Kidney (tissue), 14 donors: ENCODE measurements around the gene C4B. TPM values are rescaled to one million over a fixed set of nuclear protein-coding genes. Genes with fewer than 3 reads are reported as not detected.
A peak's percentile ranks its signal among the peaks of the same experiment; 100 is the strongest.
"Not testable (repeated sequence)": the region's sequence is repeated elsewhere in the genome, so short reads cannot be mapped to it uniquely, and the experiment has no call there.

Experiments used
- DNase-seq, 5 donors: peaks; one replicate each; pipeline ENCODE4 v3.0.0-alpha.2; 2013 to 2020
- FAIRE-seq: peaks from 2 replicates; lab custom pipeline; 2012; peaks lifted over from hg19 to GRCh38; lab: Jason Lieb, UNC
- H3K27ac ChIP-seq, 2 donors: one replicate each; pipeline ENCODE4 v1.7.0; 2013; ENCODE audit warnings: low read depth in 2 of 2, low read length in 2 of 2, inconsistent platforms in 1 of 2
- H3K27me3 ChIP-seq: one replicate; pipeline ENCODE4 v1.7.1; 2013; ENCODE audit warnings: low read length, inconsistent platforms; ENCODE audit not compliant: control insufficient read depth, insufficient read depth
- H3K36me3 ChIP-seq, 3 donors: one replicate each; pipeline versions ENCODE4 v1.7.0 to v1.7.1; 2013; ENCODE audit warnings: low read length in 3 of 3, control low read depth in 1 of 3, inconsistent platforms in 1 of 3; ENCODE audit not compliant: insufficient read depth in 3 of 3, control insufficient read depth in 2 of 3
- H3K4me1 ChIP-seq, 3 donors: one replicate each; pipeline versions ENCODE4 v1.7.0 to v1.7.1; 2013; ENCODE audit warnings: low read length in 3 of 3, inconsistent platforms in 1 of 3, low read depth in 1 of 3; ENCODE audit not compliant: control insufficient read depth in 2 of 3, insufficient read depth in 2 of 3
- H3K4me3 ChIP-seq, 3 donors: one replicate each; pipeline versions ENCODE4 v1.7.0 to v1.8.1; 2013; ENCODE audit warnings: low read length in 3 of 3, control low read depth in 1 of 3, inconsistent platforms in 1 of 3
- H3K9ac ChIP-seq, 3 donors: one replicate each; pipeline versions ENCODE4 v1.7.0 to v1.7.1; 2013; ENCODE audit warnings: low read length in 3 of 3, control low read depth in 1 of 3, inconsistent platforms in 1 of 3
- H3K9me3 ChIP-seq, 3 donors: one replicate each; pipeline versions ENCODE4 v1.7.0 to v1.7.1; 2013; ENCODE audit warnings: low read length in 3 of 3, control low read depth in 1 of 3, inconsistent platforms in 1 of 3; ENCODE audit not compliant: control insufficient read depth in 2 of 3, insufficient read depth in 1 of 3
- CTCF ChIP-seq: IDR thresholded peaks from 3 replicates; pipeline ENCODE4 v1.5.1; 2012; ENCODE audit warnings: mild to moderate bottlenecking, moderate library complexity, borderline replicate concordance; ENCODE audit not compliant: insufficient read depth; ENCODE audit errors: extremely low read depth
- intact Hi-C: fragments of 100-400 bp; cut with DNase I; formaldehyde crosslinking; loops from one replicate; pipeline ENCODE4 v1.11.1; 2022
- polyA plus RNA-seq: library from polyadenylated mRNA; stranded (reverse); fragments of 350-450 nt; fragmentation: Illumina TruSeq; extraction: RNeasy Lipid Tissue Mini Kit (QIAGEN cat#74804); gene quantifications from one replicate; pipeline ENCODE4 v1.2.3, GENCODE V29; 2014; ENCODE audit warnings: low read depth, low replicate concordance; ENCODE audit not compliant: insufficient read depth
- total RNA-seq: library from RNA; stranded (reverse); fragmentation: NEBNext Ultra II Directional; extraction: Animal tissue kit (Norgen Biotek cat#: 25700); gene quantifications from one replicate; pipeline ENCODE4 v1.2.1, GENCODE V29; 2021
- donor health status: control.
- donor health status: control.
- donor health status: control.
- donor health status: control.
- donor health status: control.
- donor health status: DM: yes; HTN: yes; CAD: no.
- donor health status: Normal renal cell carcinoma (clear cell type).

Gene C4B
- total and polyA plus RNA-seq, 2 donors from 2014 or later = 578 to 596 TPM

DNA sequence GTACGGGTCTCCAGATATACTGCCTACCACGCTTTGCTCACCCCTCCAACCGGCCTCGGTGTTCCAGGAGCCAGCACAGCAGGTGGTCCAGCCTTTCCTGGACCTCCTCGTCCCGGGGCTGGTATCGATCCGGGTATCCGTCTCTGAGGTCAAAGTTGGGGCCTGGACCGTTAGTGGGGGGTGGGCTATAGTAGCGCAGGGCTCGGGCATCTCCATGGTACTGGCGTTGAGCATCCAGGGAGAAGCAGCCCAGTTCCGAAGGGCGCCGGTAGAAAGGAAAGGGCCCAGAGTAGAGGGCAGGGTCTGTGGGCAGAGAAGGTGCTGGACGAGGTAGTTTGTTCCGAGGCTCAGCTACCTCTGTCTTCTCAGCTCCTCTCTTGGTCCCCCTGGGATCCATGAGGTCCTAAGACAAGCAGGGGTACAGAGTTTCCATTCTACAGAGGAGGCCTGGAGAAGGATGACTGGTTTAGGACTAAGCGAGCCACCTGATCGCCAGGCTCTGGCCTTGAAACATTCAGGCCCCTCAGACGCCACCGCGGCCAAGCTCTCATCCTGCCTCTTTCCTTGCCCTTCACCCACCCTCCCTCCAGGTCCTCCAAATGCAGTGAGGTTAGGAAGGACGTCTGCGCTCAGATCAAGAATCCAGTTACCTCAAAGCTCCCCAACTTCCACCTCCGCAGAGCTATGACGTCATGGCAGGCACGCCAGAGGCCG, 43.2 kb upstream of the C4B start:
- Histone ChIP-seq H3K9ac (peak overlapping the region; percentile 48 to 98 (median 74)), H3K27me3 (no peaks in the 10 kb centered on the region), H3K9me3 (no peaks in the 10 kb centered on the region), H3K4me1 (peaks cover 0 to 26% (median 4%) of the 10 kb centered on the region in 3 donors), H3K36me3 (peaks cover 4 to 24% (median 23%) of the 10 kb centered on the region in 3 donors), H3K4me3 (peak overlapping the region; percentile 80 to 98 (median 89)), H3K27ac (peak overlapping the region; percentile 94 to 99)
- FAIRE-seq = no peak
- intact Hi-C loops = no loop called here
- no peak for TF ChIP-seq CTCF
- DNase-seq = peak in 2 of 5 donors; percentile 58 to 79

- intact Hi-C loops = no loop called here
- no peaks in the 10 kb centered on the region for H3K9me3 ChIP-seq
- H3K27ac ChIP-seq = peak within 1 kb of the TSS; percentile 94 to 99
- H3K27me3 ChIP-seq = no peaks in the 10 kb centered on the region
- peak within 1 kb of the TSS; percentile 63 to 98 (median 74) for H3K9ac ChIP-seq
- H3K4me3 ChIP-seq = peak within 1 kb of the TSS; percentile 80 to 98 (median 89)
- no peak for TF ChIP-seq CTCF
- peaks cover 2 to 17% (median 16%) of the 10 kb centered on the region in 3 donors for H3K36me3 ChIP-seq
- DNase-seq (peak; percentile 97 to 99 (median 98)), FAIRE-seq (no peak)
- H3K4me1 ChIP-seq = peaks cover 0 to 26% (median 4%) of the 10 kb centered on the region in 3 donors
These were observed 42.4 kb upstream of the C4B start, which contains the start of gene DXO for GRCh38 chr6:31971993-31972708. TSS of gene DXO (minus strand) at chr6:31972138. CDS start at chr6:31971675, 463 bp downstream.

- no peak for FAIRE-seq
- no peak for TF ChIP-seq CTCF
- no peak for DNase-seq
- peak overlapping the region; percentile 63 to 98 (median 74) for H3K9ac ChIP-seq
- H3K9me3 ChIP-seq = no peaks in the 10 kb centered on the region
- peak overlapping the region; percentile 94 to 99 for H3K27ac ChIP-seq
- peaks cover 0 to 26% (median 4%) of the 10 kb centered on the region in 3 donors for H3K4me1 ChIP-seq
- H3K4me3 ChIP-seq = peak overlapping the region; percentile 80 to 98 (median 89)
- no peaks in the 10 kb centered on the region for H3K27me3 ChIP-seq
- intact Hi-C loops = no loop called here
- H3K36me3 ChIP-seq = peaks cover 0 to 11% (median 9%) of the 10 kb centered on the region in 3 donors
These were observed 41.8 kb upstream of the C4B start for GRCh38 chr6:31972709-31973350.

GRCh38 chr6:31976065-31976464, 38.5 kb upstream of the C4B start:
- H3K27me3 ChIP-seq, H3K36me3 ChIP-seq, H3K9ac ChIP-seq, FAIRE-seq, H3K9me3 ChIP-seq, intact Hi-C loops, H3K27ac ChIP-seq, H3K4me3 ChIP-seq: not testable (repeated sequence)
- DNase-seq = peak in 1 of 5 donors; percentile 77
- peaks cover 0 to 19% (median 4%) of the 10 kb centered on the region in 3 donors for H3K4me1 ChIP-seq
